KMS-11 (cell line): ENCODE results near the gene NCEH1.

Experiments used
- H2AFZ ChIP-seq: fragments of 200-600 bp; sonication (generic); 2 replicates; pipeline ENCODE4 v1.6.1; 2016; ENCODE audit warnings: antibody characterized with exemption, mixed run types, low read depth
- H3K27ac ChIP-seq: fragments of 200-600 bp; sonication (generic); 2 replicates; pipeline ENCODE4 v1.6.1; 2016; ENCODE audit warnings: mild to moderate bottlenecking, mixed run types
- H3K27me3 ChIP-seq: fragments of 200-600 bp; sonication (generic); 2 replicates; pipeline ENCODE4 v1.6.1; 2017; ENCODE audit warnings: mild to moderate bottlenecking, low read depth, mixed run types, moderate library complexity; ENCODE audit not compliant: insufficient read depth
- H3K36me3 ChIP-seq: fragments of 200-600 bp; sonication (generic); 2 replicates; pipeline ENCODE4 v1.6.1; 2017; ENCODE audit warnings: mild to moderate bottlenecking, mixed run types; ENCODE audit not compliant: insufficient read depth
- H3K4me1 ChIP-seq: fragments of 200-600 bp; sonication (generic); 2 replicates; pipeline ENCODE4 v1.6.1; 2016; ENCODE audit warnings: mild to moderate bottlenecking, low read depth, mixed run types; ENCODE audit not compliant: poor library complexity, severe bottlenecking
- H3K4me2 ChIP-seq: fragments of 200-600 bp; sonication (generic); 2 replicates; pipeline ENCODE4 v1.7.0; 2016; ENCODE audit warnings: mild to moderate bottlenecking, mixed run types
- H3K4me3 ChIP-seq: fragments of 200-600 bp; sonication (generic); IDR thresholded peaks from 2 replicates; pipeline ENCODE4 v1.6.1; 2017; ENCODE audit warnings: low read depth, low read length, mixed read lengths; ENCODE audit not compliant: insufficient read depth
- H3K79me2 ChIP-seq: fragments of 200-600 bp; sonication (generic); 2 replicates; pipeline ENCODE4 v1.6.1; 2016; ENCODE audit warnings: low read depth, mixed run types; ENCODE audit not compliant: insufficient read depth
- H3K9ac ChIP-seq: fragments of 200-600 bp; sonication (generic); 2 replicates; pipeline ENCODE4 v1.6.1; 2016; ENCODE audit warnings: mild to moderate bottlenecking, mixed run types
- H4K20me1 ChIP-seq: fragments of 200-600 bp; sonication (generic); 2 replicates; pipeline ENCODE4 v1.6.1; 2016; ENCODE audit warnings: mild to moderate bottlenecking, mixed run types; ENCODE audit not compliant: insufficient read depth
- CTCF ChIP-seq: fragments of 200-600 bp; sonication (generic); conservative IDR thresholded peaks from 2 replicates; pipeline ENCODE4 v1.6.1; 2017; ENCODE audit warnings: low read depth, mild to moderate bottlenecking, antibody characterized with exemption, low read length, moderate library complexity, mixed read lengths

Gene NCEH1

GRCh38 chr3:172697558-172697957 lies 13.3 kb downstream of the NCEH1 start:
- Histone ChIP-seq H3K36me3 (no peaks in the 10 kb centered on the region), H2AFZ (no peak overlapping the region), H3K27ac (no peak overlapping the region), H3K4me2 (no peak overlapping the region), H3K4me1 (peaks cover 29% of the 10 kb centered on the region), H3K9ac (no peak overlapping the region), H3K27me3 (no peaks in the 10 kb centered on the region), H3K79me2 (no peaks in the 10 kb centered on the region; the same call in 1 of the 2 replicates), H4K20me1 (no peaks in the 10 kb centered on the region), H3K4me3 (no peak overlapping the region)
- TF ChIP-seq CTCF, result no peak

GRCh38 chr3:172696357-172696756 lies 14.5 kb downstream of the NCEH1 start:
- peaks cover 31% of the 10 kb centered on the region for H3K4me1 ChIP-seq
- no peaks in the 10 kb centered on the region for H3K36me3 ChIP-seq
- no peak for TF ChIP-seq CTCF
- H3K4me3 ChIP-seq, result no peak overlapping the region
- no peaks in the 10 kb centered on the region for H3K79me2 ChIP-seq
- H3K4me2 ChIP-seq, result no peak overlapping the region
- H4K20me1 ChIP-seq, result no peaks in the 10 kb centered on the region
- H3K27me3 ChIP-seq, result no peaks in the 10 kb centered on the region
- no peak overlapping the region for H3K9ac ChIP-seq
- no peak overlapping the region for H3K27ac ChIP-seq
- no peak overlapping the region for H2AFZ ChIP-seq

- H2AFZ ChIP-seq, result no peak overlapping the region
- H3K79me2 ChIP-seq, result no peaks in the 10 kb centered on the region
- no peak overlapping the region for H3K27ac ChIP-seq
- H3K9ac ChIP-seq, result no peak overlapping the region
- H3K4me3 ChIP-seq, result no peak overlapping the region
- no peaks in the 10 kb centered on the region for H3K27me3 ChIP-seq
- H3K36me3 ChIP-seq, result no peaks in the 10 kb centered on the region
- no peak for TF ChIP-seq CTCF
- peaks cover 28% of the 10 kb centered on the region for H3K4me1 ChIP-seq
- H4K20me1 ChIP-seq, result no peaks in the 10 kb centered on the region
- H3K4me2 ChIP-seq, result no peak overlapping the region
Measured at GRCh38 chr3:172694573-172695246, 16.2 kb downstream of the NCEH1 start.

- H3K27ac ChIP-seq, result peak overlapping the region; percentile 4; the same call in 1 of the 2 replicates
- no peaks in the 10 kb centered on the region for H3K79me2 ChIP-seq
- H3K4me2 ChIP-seq, result peak overlapping the region; percentile 4; the same call in 1 of the 2 replicates
Measured at GRCh38 chr3:172692751-172693338, 18.0 kb downstream of the NCEH1 start.

More at GRCh38 chr3:172692751-172693338, 18.0 kb downstream of the NCEH1 start:
- Histone ChIP-seq H3K9ac (no peak overlapping the region), H3K36me3 (no peaks in the 10 kb centered on the region), H4K20me1 (no peaks in the 10 kb centered on the region), H2AFZ (no peak overlapping the region), H3K4me1 (peaks cover 32% of the 10 kb centered on the region), H3K4me3 (no peak overlapping the region), H3K27me3 (no peaks in the 10 kb centered on the region)
- no peak for TF ChIP-seq CTCF
